HG03521 (cell line): ENCODE data around the gene TRIM14.
A peak's percentile ranks its signal among the peaks of the same experiment; 100 is the strongest.
"Not testable (repeated sequence)": the region's sequence is repeated elsewhere in the genome, so short reads cannot be mapped to it uniquely, and the experiment has no call there.

Source experiments
- ATAC-seq: cut with Tn5 transposase; IDR thresholded peaks from one replicate; pipeline ENCODE4 v1.9.1; 2021; ENCODE audit warnings: mild to moderate bottlenecking, moderate library complexity; ENCODE audit not compliant: unreplicated experiment

The TRIM14 gene

GRCh38 chr9:98108531-98109031 lies 10.4 kb downstream of the TRIM14 start:
- ATAC-seq, result no peak

- no peak for ATAC-seq
Measured at GRCh38 chr9:98107926-98108325, 11.1 kb downstream of the TRIM14 start.

- no peak for ATAC-seq
Measured at GRCh38 chr9:98105006-98105405, 14.0 kb downstream of the TRIM14 start.

GRCh38 chr9:98104445-98104881 lies 14.6 kb downstream of the TRIM14 start:
- no peak for ATAC-seq

- ATAC-seq, result peak; percentile 97
Measured at GRCh38 chr9:98101868-98102273, 17.2 kb downstream of the TRIM14 start.

- ATAC-seq, result no peak
Measured at GRCh38 chr9:98101416-98101815, 17.6 kb downstream of the TRIM14 start.

- ATAC-seq, result no peak
Measured at GRCh38 chr9:98100456-98100855, 18.6 kb downstream of the TRIM14 start.

GRCh38 chr9:98099898-98100297 lies 19.1 kb downstream of the TRIM14 start:
- no peak for ATAC-seq

- ATAC-seq, result no peak
Measured at GRCh38 chr9:98099346-98099745, 19.7 kb downstream of the TRIM14 start.

- no peak for ATAC-seq
Measured at GRCh38 chr9:98097836-98098235, 21.2 kb downstream of the TRIM14 start.

- ATAC-seq, result no peak
Measured at GRCh38 chr9:98096091-98096490, 22.9 kb downstream of the TRIM14 start.

GRCh38 chr9:98095401-98095800 lies 23.6 kb downstream of the TRIM14 start:
- ATAC-seq, result no peak

GRCh38 chr9:98094851-98095250 lies 24.2 kb downstream of the TRIM14 start:
- no peak for ATAC-seq

GRCh38 chr9:98094316-98094715 lies 24.7 kb downstream of the TRIM14 start:
- ATAC-seq, result no peak

- no peak for ATAC-seq
Measured at GRCh38 chr9:98092613-98092931, 26.4 kb downstream of the TRIM14 start.

- ATAC-seq, result no peak
Measured at GRCh38 chr9:98091735-98092612, 27.0 kb downstream of the TRIM14 start.

GRCh38 chr9:98090674-98091073 lies 28.3 kb downstream of the TRIM14 start:
- ATAC-seq, result not testable (repeated sequence)

GRCh38 chr9:98087420-98088354 lies 31.3 kb downstream of the TRIM14 start:
- no peak for ATAC-seq

GRCh38 chr9:98086461-98086860 lies 32.6 kb downstream of the TRIM14 start:
- no peak for ATAC-seq

GRCh38 chr9:98085944-98086343 lies 33.1 kb downstream of the TRIM14 start:
- no peak for ATAC-seq

GRCh38 chr9:98085058-98085457 lies 34.0 kb downstream of the TRIM14 start:
- ATAC-seq, result no peak

- no peak for ATAC-seq
Measured at GRCh38 chr9:98084396-98084795, 34.6 kb downstream of the TRIM14 start.
